ENCODE data around the gene ZXDA.
"Not testable (repeated sequence)": the region's sequence is repeated elsewhere in the genome, so short reads cannot be mapped to it uniquely, and the experiment has no call there.

ZXDA gene

GRCh38 chrX:57910287-57910912, at the start of gene ZXDA:
ZXDA (minus strand) TSS chrX:57910458; CDS start chrX:57910420, 38 bp downstream.
- DNase-seq (ENCODE audit: low read depth in 2 of 2), result peak in 1 of 2 donors; percentile 5

DNA sequence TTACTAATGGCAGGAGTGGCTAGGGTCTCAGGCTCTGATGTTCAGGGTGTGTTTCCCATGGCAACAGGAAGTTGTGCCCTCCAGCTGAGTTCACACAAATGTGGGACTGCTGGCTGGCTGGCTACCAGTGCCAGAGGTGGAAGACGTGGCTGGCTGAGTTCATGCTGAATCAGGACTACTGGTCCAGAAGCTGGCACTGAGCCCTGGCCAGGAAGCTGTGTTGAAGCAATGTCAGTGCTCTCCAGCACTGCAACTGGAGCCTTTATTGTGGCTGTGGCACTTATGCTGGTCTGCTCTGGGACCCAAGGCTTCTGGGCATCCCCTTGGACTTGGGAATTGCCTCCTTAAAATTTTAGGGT, 42.0 kb upstream of the ZXDA start:
- DNase-seq (ENCODE audit: low read depth in 2 of 2), result no peak

- DNase-seq (ENCODE audit: low read depth in 2 of 2), result no peak
Measured at GRCh38 chrX:57951666-57952319, 41.5 kb upstream of the ZXDA start.

DNA sequence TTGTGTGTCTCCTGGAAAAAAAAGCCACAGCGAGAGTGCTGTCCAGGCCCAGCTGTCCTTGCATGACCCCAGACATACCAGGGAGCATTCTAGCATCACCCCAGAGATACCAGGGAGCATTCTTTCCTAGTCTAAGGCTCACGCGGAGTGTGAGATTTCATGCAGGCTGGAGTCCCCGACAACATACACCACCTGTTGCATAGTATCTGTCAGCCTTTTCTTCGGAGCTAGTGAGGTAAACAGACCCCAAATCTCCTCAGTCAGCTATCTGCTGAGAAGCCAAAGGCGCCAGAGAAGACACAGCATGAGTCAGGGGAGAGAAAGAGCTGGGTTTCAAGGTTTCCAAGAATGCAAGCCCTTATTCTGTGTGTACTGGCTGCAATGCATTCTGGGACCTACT, 23.1 kb upstream of the ZXDA start:
- DNase-seq (ENCODE audit: low read depth in 2 of 2), result no peak

DNA sequence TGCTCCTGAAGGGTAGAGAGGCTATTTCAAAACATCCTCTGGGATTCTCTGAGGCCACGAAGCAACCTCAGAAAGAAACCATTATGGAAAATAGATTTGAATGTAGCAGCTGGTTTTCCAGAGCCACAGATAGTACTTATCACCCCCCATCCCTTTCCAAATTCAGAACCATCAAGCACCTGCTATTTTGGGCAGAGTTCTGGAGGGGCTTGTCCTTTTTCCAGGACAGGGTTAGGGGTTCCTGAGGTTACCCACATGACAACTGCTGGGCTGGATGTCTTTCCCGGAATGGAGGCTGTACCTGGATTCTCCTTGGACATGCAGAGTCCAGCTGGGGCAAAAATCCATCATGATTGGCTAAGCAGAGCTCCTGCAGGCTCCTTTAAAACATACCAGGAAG, 22.0 kb upstream of the ZXDA start:
- no peak for DNase-seq (ENCODE audit: low read depth in 2 of 2)

DNA sequence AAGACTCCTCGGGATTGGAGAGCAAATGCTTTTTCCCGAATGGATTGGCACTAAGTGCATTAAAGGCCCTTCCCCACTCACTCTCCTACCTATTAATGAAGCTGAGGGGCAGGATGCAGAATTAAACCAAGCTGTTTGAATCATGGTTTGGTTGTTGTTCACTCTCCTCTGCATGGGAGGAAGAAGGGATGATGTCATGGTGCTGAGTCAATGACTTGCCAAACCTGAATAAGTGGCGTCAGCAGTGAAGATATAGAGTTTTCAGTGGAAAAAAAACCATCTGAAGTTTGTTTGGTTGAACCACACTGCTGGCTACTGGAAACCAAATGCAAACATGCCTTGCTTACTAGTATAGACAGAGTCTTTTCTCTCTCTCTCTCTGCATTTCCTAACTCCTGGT, 19.8 kb upstream of the ZXDA start:
- DNase-seq (ENCODE audit: low read depth in 2 of 2), result no peak

DNA sequence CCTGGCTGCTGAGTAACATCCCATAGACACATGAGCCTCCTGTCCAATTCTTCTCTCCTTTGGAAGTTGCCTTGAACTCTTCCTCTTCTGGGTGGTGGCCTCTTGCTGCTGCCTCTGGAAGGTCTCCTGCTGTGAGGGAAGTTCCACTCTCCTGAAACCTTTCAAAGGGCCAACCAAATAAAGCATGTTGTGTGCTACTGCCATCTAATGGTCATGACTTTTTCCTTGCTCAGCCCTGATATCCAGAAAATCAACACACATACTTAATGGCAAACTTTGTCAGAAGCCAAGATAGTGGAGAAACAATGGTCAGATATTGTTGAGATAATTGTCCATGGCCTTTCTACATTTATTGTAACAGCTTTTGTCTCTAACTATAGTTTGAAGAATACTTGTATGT, 19.1 kb upstream of the ZXDA start:
- no peak for DNase-seq (ENCODE audit: low read depth in 2 of 2)

DNA sequence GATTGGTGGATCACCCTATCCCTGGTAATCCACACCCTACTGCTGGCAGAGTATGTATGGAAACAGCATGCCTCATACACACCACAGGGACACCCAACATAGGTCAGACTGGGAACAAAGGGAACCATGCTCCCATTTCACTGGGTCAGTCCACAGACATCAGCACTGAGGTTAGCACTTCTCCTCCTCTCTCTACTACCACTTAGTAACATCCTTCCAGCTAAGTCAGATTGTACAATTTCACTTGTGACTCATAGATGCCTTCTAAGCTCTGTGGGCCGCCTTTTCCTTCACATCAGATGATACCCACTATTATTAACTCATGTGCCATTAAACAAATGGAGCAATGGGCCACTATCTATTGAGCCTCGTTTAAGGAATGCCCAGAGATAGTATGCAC, 15.5 kb upstream of the ZXDA start:
- DNase-seq (ENCODE audit: low read depth in 2 of 2), result no peak

DNA sequence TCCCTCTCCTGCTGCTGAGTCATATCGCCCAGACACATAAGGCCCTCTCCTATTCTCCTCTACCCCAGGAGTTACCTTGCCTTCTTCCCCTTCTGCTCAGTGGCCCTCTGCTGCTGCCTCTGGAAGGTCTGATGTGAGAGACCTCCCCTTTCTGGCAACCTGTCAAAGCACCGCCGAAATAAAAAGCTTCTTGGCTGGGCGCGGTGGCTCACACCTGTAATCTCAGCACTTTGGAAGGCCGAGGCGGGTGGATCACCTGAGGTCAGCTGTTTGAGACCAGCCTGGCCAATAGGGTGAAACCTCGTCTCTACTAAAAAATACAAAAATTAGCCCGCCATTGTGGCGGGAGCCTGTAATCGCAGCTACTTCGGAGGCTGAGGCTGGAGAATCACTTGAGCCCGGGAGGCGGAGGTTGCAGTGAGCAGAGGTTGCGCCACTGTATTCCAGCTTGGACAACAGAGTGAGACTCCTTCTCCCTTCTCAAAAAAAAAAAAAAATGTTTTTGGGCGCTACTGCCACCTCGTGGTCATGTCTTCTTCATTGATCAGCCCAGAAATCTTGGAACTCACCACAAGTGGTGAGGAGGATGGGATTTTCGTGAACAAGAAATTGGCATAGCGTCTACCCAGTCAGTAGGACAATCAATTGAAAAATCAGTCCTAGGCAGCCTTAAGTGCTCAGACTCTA, 8.6 kb upstream of the ZXDA start:
- DNase-seq (ENCODE audit: low read depth in 2 of 2), result no peak

GRCh38 chrX:57915680-57916079, 5.4 kb upstream of the ZXDA start:
- DNase-seq (ENCODE audit: low read depth in 2 of 2), result no peak

GRCh38 chrX:57909595-57910286, 517 bp downstream of the ZXDA start:
- DNase-seq (ENCODE audit: low read depth in 2 of 2), result peak in 1 of 2 donors; percentile 3

DNA sequence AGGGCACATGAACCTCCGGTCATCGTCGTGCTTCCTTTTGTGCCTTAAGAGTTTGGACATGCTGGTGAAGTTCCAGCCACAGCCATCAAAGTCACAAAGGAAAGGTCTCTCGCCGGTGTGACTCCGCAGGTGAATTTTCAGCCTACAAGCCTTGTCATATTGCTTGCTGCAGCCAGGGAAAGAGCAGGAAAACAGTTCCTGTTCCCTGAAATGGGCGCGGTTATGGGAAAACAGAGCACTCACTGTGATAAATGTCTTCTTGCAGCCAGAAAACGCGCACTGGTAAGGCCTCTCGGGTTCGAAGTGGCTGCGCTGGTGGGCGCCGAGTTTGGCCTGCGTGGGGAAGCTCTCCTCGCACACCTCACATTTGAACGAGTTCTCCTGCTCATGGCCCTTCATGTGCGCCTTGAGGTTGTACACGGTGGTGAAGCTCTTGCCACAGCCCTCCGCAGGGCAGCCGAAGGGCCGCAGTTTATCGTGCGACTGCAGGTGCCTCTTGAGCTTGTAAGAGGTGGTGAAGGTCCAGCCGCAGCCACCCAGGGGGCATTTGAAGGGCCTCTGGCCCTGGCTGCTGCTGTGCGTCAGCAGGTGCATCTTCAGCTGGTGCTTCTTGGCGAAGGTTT, 1.2 kb downstream of the ZXDA start:
- DNase-seq (ENCODE audit: low read depth in 2 of 2), result not testable (repeated sequence)

DNA sequence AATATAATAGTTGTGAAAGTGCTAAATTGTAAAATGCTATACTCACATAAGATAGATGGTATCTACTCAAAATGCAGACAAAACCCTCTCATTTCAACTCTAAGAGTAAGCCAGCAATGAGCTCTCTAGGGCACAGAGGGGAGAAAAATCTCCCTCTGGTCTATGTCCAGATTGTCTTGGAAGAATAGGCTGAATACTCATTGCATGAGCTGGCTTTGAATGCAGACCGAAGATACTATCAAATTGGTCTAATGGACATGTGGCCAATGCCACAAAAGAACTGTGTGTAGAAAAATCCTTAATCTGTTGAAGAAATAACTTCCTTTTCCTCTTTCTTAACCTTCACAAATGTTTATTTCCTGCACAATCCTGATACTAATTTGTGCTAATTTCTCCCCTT, 3.5 kb downstream of the ZXDA start:
- DNase-seq (ENCODE audit: low read depth in 2 of 2), result no peak

DNA sequence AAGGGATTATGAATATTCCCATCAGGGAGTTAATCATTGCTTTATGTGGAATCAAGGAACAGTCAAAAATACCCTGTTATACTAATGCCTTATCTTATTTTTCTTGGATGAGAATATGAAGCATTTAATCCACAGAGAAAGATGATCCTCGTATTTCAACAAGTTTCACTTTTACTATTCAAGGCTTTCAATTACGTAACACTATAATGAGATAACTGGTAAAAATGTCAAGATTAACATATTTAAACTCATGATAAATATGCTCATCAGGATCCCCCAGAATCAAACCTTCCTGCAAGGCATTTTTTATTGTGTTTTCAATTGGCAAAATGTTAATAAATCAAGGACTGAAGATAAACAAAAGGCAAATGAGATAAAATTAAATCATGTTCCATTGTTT, 5.1 kb downstream of the ZXDA start:
- DNase-seq (ENCODE audit: low read depth in 2 of 2), result no peak

- DNase-seq (ENCODE audit: low read depth in 2 of 2), result no peak
Measured at GRCh38 chrX:57904176-57904880, 5.9 kb downstream of the ZXDA start.

GRCh38 chrX:57902633-57903032, 7.6 kb downstream of the ZXDA start:
- DNase-seq (ENCODE audit: low read depth in 2 of 2), result no peak

- no peak for DNase-seq (ENCODE audit: low read depth in 2 of 2)
Measured at GRCh38 chrX:57901466-57901865, 8.8 kb downstream of the ZXDA start.

GRCh38 chrX:57900975-57901374, 9.3 kb downstream of the ZXDA start:
- no peak for DNase-seq (ENCODE audit: low read depth in 2 of 2)

DNA sequence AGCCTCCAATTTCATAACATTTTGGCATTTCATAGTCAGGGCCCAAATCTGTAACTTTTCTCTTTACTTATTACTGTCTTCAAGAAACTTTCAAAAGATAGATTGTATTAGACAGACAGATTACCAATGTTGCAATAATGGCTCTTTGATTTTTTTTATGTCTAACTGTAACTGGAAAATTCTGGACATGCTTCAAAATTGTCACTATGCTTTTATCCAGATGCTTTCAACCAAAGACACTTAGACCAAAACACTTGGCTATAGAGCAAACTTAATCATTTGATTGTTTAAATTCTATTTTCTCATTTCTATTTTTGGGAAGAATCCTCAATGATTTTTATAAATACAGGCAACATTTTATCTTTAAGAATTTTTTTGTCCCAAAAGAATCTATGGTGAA, 10.4 kb downstream of the ZXDA start:
- no peak for DNase-seq (ENCODE audit: low read depth in 2 of 2)

- no peak for DNase-seq (ENCODE audit: low read depth in 2 of 2)
Measured at GRCh38 chrX:57899064-57899463, 11.2 kb downstream of the ZXDA start.

DNA sequence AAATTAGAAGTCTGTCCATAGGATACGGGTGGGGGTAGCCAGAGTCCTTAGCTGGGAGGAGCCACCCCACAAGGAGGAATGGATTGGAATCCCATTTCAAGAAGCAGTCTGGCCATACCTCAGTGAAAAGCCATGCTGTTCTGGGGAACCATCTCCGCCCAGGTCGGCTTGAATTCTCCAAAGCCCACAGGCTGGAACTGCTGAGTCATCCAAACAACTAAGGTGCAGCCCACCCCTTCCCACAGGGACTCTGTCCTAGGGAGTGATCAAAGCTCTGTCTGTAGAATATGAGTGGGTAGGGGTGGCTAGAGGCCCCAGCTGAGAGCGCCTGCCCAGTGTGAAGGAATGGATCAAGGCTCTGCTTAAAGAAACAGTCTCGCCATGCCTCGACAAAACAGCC, 38.8 kb downstream of the ZXDA start:
- no peak for DNase-seq (ENCODE audit: low read depth in 2 of 2)
